SK-N-SH (cell line): ENCODE measurements around the gene FBXL15. TPM values are rescaled to one million over a fixed set of nuclear protein-coding genes. Genes with fewer than 3 reads are reported as not detected.
A peak's percentile ranks its signal among the peaks of the same experiment; 100 is the strongest.

Experiments
- CTCF ChIA-PET: fragments of 300-600, 350-600 bp; formaldehyde crosslinking; extraction: SDS; loops from one replicate; lab custom pipeline; 2021; lab: Yijun Ruan, JAX
- POLR2A ChIA-PET: fragments of 350-600 bp; sonication (Branson Sonifier 250); formaldehyde crosslinking; extraction: SDS; loops from one replicate; lab custom pipeline; 2020; ENCODE audit warnings: antibody characterized with exemption, inconsistent platforms; lab: Yijun Ruan, JAX
- DNase-seq: peaks from one replicate; pipeline ENCODE4 v3.0.0; 2012
- H2AFZ ChIP-seq: fragments of 200-600 bp; sonication (generic); 2 replicates; pipeline ENCODE4 v1.8.1; 2016; ENCODE audit warnings: antibody characterized with exemption, mild to moderate bottlenecking, low read depth
- H3F3A ChIP-seq: fragments of 200-600 bp; sonication (generic); replicated peaks from 2 replicates; pipeline ENCODE3; 2016; ENCODE audit warnings: antibody characterized with exemption, mild to moderate bottlenecking; ENCODE audit not compliant: insufficient read depth
- H3K27ac ChIP-seq, 2 experiments: fragments of 200-500 bp in 1 of 2; fragments of 200-600 bp in 1 of 2; sonication (Bioruptor generic) in 1 of 2; sonication (generic), shearing (Covaris generic) in 1 of 2; 2 replicates each; pipeline versions ENCODE4 v1.5.1 to v1.6.1; 2014 to 2016; ENCODE audit warnings: low read depth in 2 of 2, inconsistent platforms in 1 of 2, low read length in 1 of 2, mild to moderate bottlenecking in 1 of 2, mixed read lengths in 1 of 2
- H3K27me3 ChIP-seq: fragments of 200-600 bp; sonication (generic), shearing (Covaris generic); 2 replicates; pipeline ENCODE4 v1.6.1; 2016; ENCODE audit warnings: mixed run types; ENCODE audit not compliant: insufficient read depth
- H3K36me3 ChIP-seq, 2 experiments: fragments of 200-500 bp in 1 of 2; fragments of 200-600 bp in 1 of 2; sonication (Bioruptor generic) in 1 of 2; sonication (generic) in 1 of 2; replicated peaks in 1 of 2; 2 replicates each; pipeline versions ENCODE3 to v1.5.1; 2014 to 2016; ENCODE audit warnings: low read length in 1 of 2, mild to moderate bottlenecking in 1 of 2; ENCODE audit not compliant: insufficient read depth in 2 of 2, control insufficient read depth in 1 of 2
- H3K4me1 ChIP-seq, 2 experiments: fragments of 200-500 bp in 1 of 2; fragments of 200-600 bp in 1 of 2; sonication (Bioruptor generic) in 1 of 2; sonication (generic), shearing (Covaris generic) in 1 of 2; 2 replicates each; pipeline versions ENCODE4 v1.5.1 to v1.6.1; 2014 to 2016; ENCODE audit warnings: low read depth in 1 of 2, low read length in 1 of 2, mixed run types in 1 of 2; ENCODE audit not compliant: insufficient read depth in 2 of 2, control insufficient read depth in 1 of 2
- H3K4me2 ChIP-seq: fragments of 200-600 bp; sonication (generic), shearing (Covaris generic); 2 replicates; pipeline ENCODE4 v1.6.1; 2017; ENCODE audit warnings: mixed run types
- H3K4me3 ChIP-seq, 2 experiments: fragments of 200-500 bp in 1 of 2; fragments of 200-600 bp in 1 of 2; sonication (Bioruptor generic) in 1 of 2; sonication (generic), shearing (Covaris generic) in 1 of 2; 2 replicates each; pipeline versions ENCODE4 v1.5.1 to v1.8.1; 2014 to 2016; ENCODE audit warnings: low read depth in 2 of 2, inconsistent platforms in 1 of 2, low read length in 1 of 2, mild to moderate bottlenecking in 1 of 2, mixed read lengths in 1 of 2, moderate library complexity in 1 of 2
- H3K79me2 ChIP-seq: fragments of 200-600 bp; sonication (generic); 2 replicates; pipeline ENCODE4 v1.8.1; 2017; ENCODE audit warnings: mild to moderate bottlenecking; ENCODE audit not compliant: insufficient read depth
- H3K9ac ChIP-seq: fragments of 200-600 bp; sonication (generic); 2 replicates; pipeline ENCODE4 v1.6.1; 2017; ENCODE audit warnings: mixed run types
- H3K9me2 ChIP-seq: fragments of 200-600 bp; sonication (generic); 2 replicates; pipeline ENCODE4 v1.6.1; 2017; ENCODE audit warnings: mixed run types
- H3K9me3 ChIP-seq: fragments of 200-600 bp; sonication (generic); 2 replicates; pipeline ENCODE4 v1.6.1; 2017; ENCODE audit warnings: mixed run types, mild to moderate bottlenecking, moderate library complexity
- H4K20me1 ChIP-seq: fragments of 200-600 bp; sonication (generic); 2 replicates; pipeline ENCODE4 v1.6.1; 2017; ENCODE audit warnings: mild to moderate bottlenecking, mixed run types; ENCODE audit not compliant: insufficient read depth
- EZH2phosphoT487 ChIP-seq: fragments of 200-600 bp; sonication (generic); IDR thresholded peaks from 2 replicates; pipeline ENCODE4 v1.6.1; 2017; ENCODE audit warnings: low read depth, mixed run types, mild to moderate bottlenecking, antibody characterized with exemption, moderate library complexity, borderline replicate concordance
- FOXM1 ChIP-seq: IDR thresholded peaks from 2 replicates; pipeline ENCODE4 v1.4.0; 2012; ENCODE audit warnings: low read depth, mild to moderate bottlenecking
- GABPA ChIP-seq: IDR thresholded peaks from 2 replicates; pipeline ENCODE4 v1.4.0; 2012; ENCODE audit warnings: low read depth, mild to moderate bottlenecking
- MXI1 ChIP-seq: IDR thresholded peaks from 2 replicates; pipeline ENCODE4 v1.6.1; 2012; ENCODE audit warnings: mild to moderate bottlenecking, low read depth, low read length, improper control_type of control experiment
- RFX5 ChIP-seq: IDR thresholded peaks from 2 replicates; pipeline ENCODE4 v1.6.1; 2012; ENCODE audit warnings: mild to moderate bottlenecking, improper control_type of control experiment, low read length
- SMC3 ChIP-seq: IDR thresholded peaks from 2 replicates; pipeline ENCODE4 v1.6.1; 2012; ENCODE audit warnings: low read depth, low read length, improper control_type of control experiment
- TAF1 ChIP-seq: IDR thresholded peaks from 2 replicates; pipeline ENCODE4 v1.6.1; 2012; ENCODE audit warnings: low read depth, mild to moderate bottlenecking, low read length, moderate library complexity, borderline replicate concordance
- WGBS: methylation state at CpG from one replicate; pipeline ENCODE4 v1.1.6; 2017; ENCODE audit warnings: low lambda C conversion rate; 5-methylcytosine and 5-hydroxymethylcytosine counted together
- polyA plus RNA-seq, 3 experiments: library from polyadenylated mRNA; depleted of rRNA; stranded (reverse); fragments of >200 nt; gene quantifications; 2 replicates each; pipeline ENCODE4 v1.2.3, GENCODE V29; 2012
- TF ChIP-seq, protein P1 (sequence below): IDR thresholded peaks from 2 replicates; pipeline ENCODE4 v1.4.0; 2012; ENCODE audit warnings: low read depth

The FBXL15 gene
- polyA plus RNA-seq, 1 of the 3 experiments (the other 2 are of a cell fraction) = 17.2 TPM

DNA sequence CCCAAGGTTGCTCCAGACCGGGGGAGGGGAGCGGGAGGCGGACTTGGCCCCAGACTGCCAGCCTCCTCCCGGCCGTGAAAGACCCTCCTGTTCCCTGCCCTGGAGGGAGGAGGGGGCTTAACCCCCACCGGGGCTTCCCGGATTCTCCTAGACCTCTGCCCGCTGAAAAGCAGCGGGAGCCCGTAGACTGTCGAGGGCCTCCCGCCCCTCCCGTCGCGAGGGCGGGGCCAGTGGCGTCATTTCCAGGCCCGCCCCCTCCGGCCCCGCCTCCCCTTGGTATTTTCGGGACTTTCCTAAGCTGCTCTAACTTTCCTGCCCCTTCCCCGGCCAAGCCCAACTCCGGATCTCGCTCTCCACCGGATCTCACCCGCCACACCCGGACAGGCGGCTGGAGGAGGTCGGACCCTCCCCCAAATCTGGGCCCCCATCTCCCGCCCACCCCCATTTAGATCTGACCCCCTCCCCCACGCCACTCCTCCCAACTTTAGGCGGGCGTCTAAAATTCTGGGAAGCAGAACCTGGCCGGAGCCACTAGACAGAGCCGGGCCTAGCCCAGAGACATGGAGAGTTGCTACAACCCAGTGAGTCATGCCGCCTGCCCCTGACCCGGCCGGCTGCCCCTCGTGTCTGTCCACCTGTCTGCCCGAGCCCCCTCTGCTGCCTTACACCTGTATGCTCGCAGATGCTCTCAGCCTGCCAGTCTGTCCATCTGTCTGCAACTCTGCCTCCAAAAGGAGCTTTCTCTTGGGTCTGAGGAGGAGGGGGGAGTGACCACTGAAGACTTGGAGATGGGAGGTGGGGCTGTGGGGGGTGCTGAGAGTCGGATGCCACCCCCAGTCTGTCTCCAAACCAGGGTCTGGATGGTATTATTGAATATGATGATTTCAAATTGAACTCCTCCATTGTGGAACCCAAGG lies 25.0 kb upstream of the FBXL15 start, which contains the start of gene NFKB2:
Gene NFKB2 (plus strand): TSS at position 306 of the 917 bp plus-strand sequence. CDS start 255 bp downstream, at position 561.
- H3K4me2 ChIP-seq = peak within 1 kb of the TSS; percentile 90
- CTCF ChIA-PET = interaction anchor here (0.9 to 16.5 kb wide), 13 partner anchors 10 to 227 kb away, joined by 3 to 359 read pairs (median 18); partner anchors contain the start of genes ELOVL3, FBXL15, PITX3 and PSD

DNA sequence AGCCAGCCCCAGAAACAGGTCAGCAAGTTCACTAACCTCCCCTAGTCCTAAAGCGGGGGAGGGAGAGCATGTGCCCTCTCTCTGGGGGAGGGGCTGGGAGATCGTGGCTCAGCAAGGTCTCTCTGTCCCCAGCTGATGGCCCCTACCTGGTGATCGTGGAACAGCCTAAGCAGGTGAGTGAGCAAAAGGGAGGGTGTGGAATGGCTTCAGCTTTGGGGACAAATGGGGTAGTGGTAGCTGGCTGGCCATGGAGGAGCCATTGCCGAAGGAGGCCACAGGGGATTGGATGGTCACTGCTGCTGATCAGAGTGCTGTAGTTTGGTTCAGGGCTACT lies 24.4 kb upstream of the FBXL15 start:
- Histone ChIP-seq H3F3A (peaks cover 3% of the 10 kb centered on the region), H3K27me3 (no peaks in the 10 kb centered on the region), H3K9me2 (no peaks in the 10 kb centered on the region), H2AFZ (no peak overlapping the region), H3K9ac (peak overlapping the region; percentile 68), H3K4me2 (peak overlapping the region; percentile 90), H3K27ac (no peak overlapping the region), H3K4me3 (peak overlapping the region; percentile 65 to 77), H3K36me3 (no peaks in the 10 kb centered on the region), H3K4me1 (peaks cover 0 to 23% of the 10 kb centered on the region in 2 experiments; a peak in 1 of 4 replicates), H3K79me2 (peaks cover 5% of the 10 kb centered on the region; the same call in 1 of the 2 replicates), H4K20me1 (no peaks in the 10 kb centered on the region), H3K9me3 (no peaks in the 10 kb centered on the region)
- POLR2A ChIA-PET = interaction anchor here (1.5 kb wide), 1 partner anchor 36 kb away, joined by 4 read pairs; the partner anchor contains the start of gene CUEDC2
- WGBS = 54% methylated on average over 2 of the region's 4 CpGs
- CTCF ChIA-PET = interaction anchor here (0.8 to 16.5 kb wide), 6 partner anchors 11 to 187 kb away, joined by 3 to 359 read pairs (median 70); partner anchors contain the start of genes ELOVL3, FBXL15 and PSD
- TF ChIP-seq FOXM1 = no peak
- no peak for TF ChIP-seq TAF1
- no peak for DNase-seq

More for the DNA sequence above, 25.0 kb upstream of the FBXL15 start, which contains the start of gene NFKB2:
- peak within 1 kb of the TSS; percentile 76 for H2AFZ ChIP-seq
- H4K20me1 ChIP-seq = no peaks in the 10 kb centered on the region
- peaks cover 0 to 23% of the 10 kb centered on the region in 2 experiments; a peak in 1 of 4 replicates for H3K4me1 ChIP-seq
- WGBS = 1% methylated on average over 24 of the region's 42 CpGs
- H3K9me2 ChIP-seq = no peaks in the 10 kb centered on the region
- peak within 1 kb of the TSS; percentile 68 for H3K9ac ChIP-seq
- POLR2A ChIA-PET = interaction anchor here (1.5 to 2.8 kb wide), 2 partner anchors 27 to 37 kb away, joined by 4 to 11 read pairs; partner anchors contain the start of gene CUEDC2
- peak within 1 kb of the TSS; percentile 65 to 77 for H3K4me3 ChIP-seq
- H3K36me3 ChIP-seq = no peaks in the 10 kb centered on the region
- peak; percentile 93 for DNase-seq
- TF ChIP-seq GABPA = peak; percentile 49; the same call in 1 of the 2 replicates
- peak; percentile 29; the same call in 1 of the 2 replicates for TF ChIP-seq MXI1
- TF ChIP-seq RFX5 = no peak
- TF ChIP-seq, protein P1, sequence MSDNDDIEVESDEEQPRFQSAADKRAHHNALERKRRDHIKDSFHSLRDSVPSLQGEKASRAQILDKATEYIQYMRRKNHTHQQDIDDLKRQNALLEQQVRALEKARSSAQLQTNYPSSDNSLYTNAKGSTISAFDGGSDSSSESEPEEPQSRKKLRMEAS = no peak; the same call in 1 of the 2 replicates
- no peak for TF ChIP-seq EZH2phosphoT487
- no peak for TF ChIP-seq TAF1
- no peak for TF ChIP-seq SMC3
- TF ChIP-seq, all 33 proteins: peak for 2
- no peaks in the 10 kb centered on the region for H3K27me3 ChIP-seq
- H3K79me2 ChIP-seq = peaks cover 5% of the 10 kb centered on the region; the same call in 1 of the 2 replicates
- H3F3A ChIP-seq = peaks cover 3% of the 10 kb centered on the region
- no peaks in the 10 kb centered on the region for H3K9me3 ChIP-seq
- H3K27ac ChIP-seq = peak within 1 kb of the TSS; percentile 47 to 81
